CD4-positive, alpha-beta T cell treated with Interleukin-4 for 4 hours (primary cell): Measurements from ENCODE around the gene ADGRG4.
"Not testable (repeated sequence)": the region's sequence is repeated elsewhere in the genome, so short reads cannot be mapped to it uniquely, and the experiment has no call there.

Source experiments
- DNase-seq: peaks from one replicate; pipeline ENCODE4 v3.0.0-alpha.2; 2020

ADGRG4 gene, protein sequence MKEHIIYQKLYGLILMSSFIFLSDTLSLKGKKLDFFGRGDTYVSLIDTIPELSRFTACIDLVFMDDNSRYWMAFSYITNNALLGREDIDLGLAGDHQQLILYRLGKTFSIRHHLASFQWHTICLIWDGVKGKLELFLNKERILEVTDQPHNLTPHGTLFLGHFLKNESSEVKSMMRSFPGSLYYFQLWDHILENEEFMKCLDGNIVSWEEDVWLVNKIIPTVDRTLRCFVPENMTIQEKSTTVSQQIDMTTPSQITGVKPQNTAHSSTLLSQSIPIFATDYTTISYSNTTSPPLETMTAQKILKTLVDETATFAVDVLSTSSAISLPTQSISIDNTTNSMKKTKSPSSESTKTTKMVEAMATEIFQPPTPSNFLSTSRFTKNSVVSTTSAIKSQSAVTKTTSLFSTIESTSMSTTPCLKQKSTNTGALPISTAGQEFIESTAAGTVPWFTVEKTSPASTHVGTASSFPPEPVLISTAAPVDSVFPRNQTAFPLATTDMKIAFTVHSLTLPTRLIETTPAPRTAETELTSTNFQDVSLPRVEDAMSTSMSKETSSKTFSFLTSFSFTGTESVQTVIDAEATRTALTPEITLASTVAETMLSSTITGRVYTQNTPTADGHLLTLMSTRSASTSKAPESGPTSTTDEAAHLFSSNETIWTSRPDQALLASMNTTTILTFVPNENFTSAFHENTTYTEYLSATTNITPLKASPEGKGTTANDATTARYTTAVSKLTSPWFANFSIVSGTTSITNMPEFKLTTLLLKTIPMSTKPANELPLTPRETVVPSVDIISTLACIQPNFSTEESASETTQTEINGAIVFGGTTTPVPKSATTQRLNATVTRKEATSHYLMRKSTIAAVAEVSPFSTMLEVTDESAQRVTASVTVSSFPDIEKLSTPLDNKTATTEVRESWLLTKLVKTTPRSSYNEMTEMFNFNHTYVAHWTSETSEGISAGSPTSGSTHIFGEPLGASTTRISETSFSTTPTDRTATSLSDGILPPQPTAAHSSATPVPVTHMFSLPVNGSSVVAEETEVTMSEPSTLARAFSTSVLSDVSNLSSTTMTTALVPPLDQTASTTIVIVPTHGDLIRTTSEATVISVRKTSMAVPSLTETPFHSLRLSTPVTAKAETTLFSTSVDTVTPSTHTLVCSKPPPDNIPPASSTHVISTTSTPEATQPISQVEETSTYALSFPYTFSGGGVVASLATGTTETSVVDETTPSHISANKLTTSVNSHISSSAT (N-terminal part only)

GRCh38 chrX:136300721-136301120 is at the start of gene ADGRG4:
ADGRG4 (plus strand) TSS chrX:136300963; CDS start chrX:136308778, 7,815 bp downstream.
- not testable (repeated sequence) for DNase-seq

DNA sequence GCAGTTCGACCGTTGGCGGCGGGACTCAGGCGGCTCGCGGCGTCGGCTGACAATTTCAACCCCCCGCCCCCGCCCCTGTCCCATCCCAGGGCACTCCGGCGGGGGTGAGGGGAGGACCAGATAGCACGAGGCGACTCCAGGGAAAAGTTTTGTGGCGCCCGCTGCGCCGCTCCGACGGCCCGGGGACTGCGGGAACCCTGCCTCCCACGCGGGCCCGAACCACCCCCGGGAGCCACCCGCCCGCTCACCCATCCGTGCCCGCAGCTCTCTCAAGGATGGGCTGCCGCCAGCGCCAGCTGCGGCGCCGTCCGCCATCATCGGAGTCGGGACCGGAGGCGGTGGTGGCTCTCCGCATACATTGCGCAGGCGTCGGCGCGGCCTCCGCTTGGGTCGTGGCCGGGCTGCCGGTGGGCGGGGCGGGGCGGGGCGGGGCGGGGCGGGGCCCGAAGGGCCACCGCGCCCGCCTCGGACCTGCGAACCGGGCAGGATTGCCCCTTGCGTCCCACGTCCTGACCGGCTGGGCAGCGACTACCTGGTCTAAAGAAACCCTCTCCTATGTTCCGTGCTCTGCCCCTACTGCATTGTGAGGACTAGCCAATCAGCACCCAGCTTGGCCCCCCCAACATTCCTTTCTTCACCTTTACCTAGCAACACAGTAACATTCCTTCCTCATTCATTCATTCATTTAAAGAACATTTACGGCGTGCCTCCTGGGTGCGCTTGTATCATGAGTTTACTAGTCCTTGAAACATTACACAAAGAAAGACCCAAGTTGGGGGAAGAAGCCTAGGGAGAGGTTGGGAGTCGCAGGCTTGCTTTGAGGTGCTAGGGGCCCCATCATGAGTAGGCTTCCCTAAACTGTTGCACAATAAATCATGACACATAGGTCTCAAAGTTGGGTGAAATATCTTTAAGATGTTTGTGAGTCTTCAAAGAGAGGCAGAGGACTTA is 49.4 kb upstream of the ADGRG4 start, which contains the start of gene MAP7D3:
Gene MAP7D3 (minus strand): TSS at position 360 of the 951 bp plus-strand sequence. CDS start 42 bp downstream, at position 318.
- DNase-seq, result peak; percentile 58

GRCh38 chrX:136255541-136255940 is 45.2 kb upstream of the ADGRG4 start:
- no peak for DNase-seq

GRCh38 chrX:136256026-136256425 is 44.7 kb upstream of the ADGRG4 start:
- DNase-seq, result no peak

DNA sequence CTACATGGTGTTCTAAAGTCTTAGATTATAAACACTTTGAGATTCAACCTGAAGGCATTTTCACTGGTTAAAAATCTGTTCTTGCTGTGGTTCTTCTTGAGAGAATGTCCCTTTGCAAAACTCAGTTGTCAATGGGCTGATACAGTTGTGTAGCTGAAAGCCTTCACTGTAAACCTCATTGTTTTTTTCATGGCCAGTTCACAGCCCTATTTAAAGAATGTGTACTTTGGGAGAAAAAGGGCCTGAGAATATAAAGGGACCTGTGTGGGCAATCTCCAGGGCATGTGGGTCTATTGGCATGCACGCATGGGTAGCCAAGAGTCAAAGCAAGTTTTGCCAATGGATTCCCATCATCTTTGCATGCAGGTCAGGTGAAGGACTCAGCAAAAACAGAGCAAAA is 41.8 kb upstream of the ADGRG4 start:
- DNase-seq, result no peak

GRCh38 chrX:136259543-136259942 is 41.2 kb upstream of the ADGRG4 start:
- DNase-seq, result peak; percentile 11

DNA sequence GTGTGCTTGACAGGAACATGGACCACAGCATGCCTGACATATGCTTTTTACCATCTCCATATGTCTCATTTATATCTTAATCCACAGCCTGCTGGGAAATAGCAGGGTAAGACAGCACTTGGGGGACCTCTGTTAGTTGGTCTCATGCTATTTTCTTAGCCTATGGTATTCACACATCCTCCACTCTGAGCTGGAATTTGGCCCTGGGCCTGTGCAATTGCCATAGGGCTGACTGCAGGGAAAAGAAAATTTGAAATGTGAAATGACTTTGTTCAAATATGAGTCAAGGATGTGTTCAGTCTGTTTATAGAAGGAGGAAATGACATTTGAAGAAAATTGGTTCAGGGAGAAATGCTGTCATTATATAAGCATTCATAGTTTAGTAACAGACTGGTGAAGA is 40.0 kb upstream of the ADGRG4 start:
- DNase-seq, result no peak

GRCh38 chrX:136261321-136261720 is 39.4 kb upstream of the ADGRG4 start:
- DNase-seq, result no peak

DNA sequence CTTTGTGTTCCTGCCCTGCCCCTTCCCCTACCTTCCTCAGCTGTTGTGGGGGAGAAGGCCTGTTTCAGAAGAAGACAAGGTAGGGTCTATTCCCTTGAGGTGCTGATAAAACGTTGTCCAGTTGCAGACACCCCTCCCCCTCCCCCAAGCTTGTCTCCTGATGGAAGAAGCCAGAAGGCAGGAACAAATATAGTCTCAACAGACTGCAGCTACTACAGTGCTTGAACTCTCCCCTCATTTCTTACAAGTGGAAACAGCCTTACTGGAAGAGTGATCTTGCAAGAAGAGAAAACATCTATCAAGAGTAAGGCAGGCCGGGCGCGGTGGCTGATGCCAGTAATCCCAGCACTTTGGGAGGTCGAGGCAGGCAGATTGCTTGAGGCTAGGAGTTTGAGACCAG is 38.5 kb upstream of the ADGRG4 start:
- DNase-seq, result no peak

GRCh38 chrX:136262812-136263315 is 37.9 kb upstream of the ADGRG4 start:
- DNase-seq, result no peak

- no peak for DNase-seq
Observed at GRCh38 chrX:136266828-136267227, 33.9 kb upstream of the ADGRG4 start.

- peak; percentile 57 for DNase-seq
Observed at GRCh38 chrX:136268051-136269048, 32.4 kb upstream of the ADGRG4 start.

GRCh38 chrX:136269921-136270320 is 30.8 kb upstream of the ADGRG4 start:
- DNase-seq, result no peak

- no peak for DNase-seq
Observed at GRCh38 chrX:136271300-136271699, 29.5 kb upstream of the ADGRG4 start.

GRCh38 chrX:136272325-136272724 is 28.4 kb upstream of the ADGRG4 start:
- no peak for DNase-seq

- DNase-seq, result no peak
Observed at GRCh38 chrX:136273986-136274385, 26.8 kb upstream of the ADGRG4 start.

- DNase-seq, result no peak
Observed at GRCh38 chrX:136275553-136275952, 25.2 kb upstream of the ADGRG4 start.

DNA sequence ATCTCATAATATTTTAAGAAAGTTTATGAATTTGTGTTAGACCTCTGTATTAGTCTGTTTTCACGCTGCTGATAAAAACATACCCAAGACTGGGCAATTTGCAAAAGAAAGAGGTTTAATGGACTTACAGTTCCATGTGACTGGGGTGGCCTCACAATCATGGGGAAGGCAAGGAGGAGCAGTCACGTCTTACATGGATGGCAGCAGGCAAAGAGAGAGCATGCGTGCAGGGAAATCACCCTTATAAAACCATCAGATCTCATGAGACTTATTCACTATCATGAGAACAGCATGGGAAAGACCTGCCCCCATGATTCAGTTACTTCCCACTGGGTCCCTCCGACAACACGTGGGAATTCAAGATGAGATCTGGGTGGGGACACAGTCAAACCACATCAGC is 14.4 kb upstream of the ADGRG4 start:
- DNase-seq, result not testable (repeated sequence)

DNA sequence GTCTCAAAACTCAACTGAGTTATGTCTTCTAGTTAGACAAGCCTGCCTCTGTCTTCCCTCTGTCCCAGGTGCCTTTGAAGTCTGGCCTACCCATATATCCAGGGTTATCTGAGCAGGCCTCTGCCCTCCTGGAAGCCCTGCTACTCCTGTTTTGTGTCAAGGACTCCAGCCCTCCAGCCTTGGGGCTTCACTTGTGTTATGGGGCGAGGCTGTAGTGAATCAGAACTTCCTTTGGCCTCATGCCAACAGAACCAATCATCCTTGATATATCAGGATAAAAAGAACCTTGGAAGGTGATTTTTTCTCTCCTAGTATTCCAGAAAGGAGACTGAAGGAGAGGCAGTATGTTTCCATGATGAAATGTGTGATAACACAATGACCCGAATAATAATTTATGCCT is 8.9 kb upstream of the ADGRG4 start:
- DNase-seq, result no peak

DNA sequence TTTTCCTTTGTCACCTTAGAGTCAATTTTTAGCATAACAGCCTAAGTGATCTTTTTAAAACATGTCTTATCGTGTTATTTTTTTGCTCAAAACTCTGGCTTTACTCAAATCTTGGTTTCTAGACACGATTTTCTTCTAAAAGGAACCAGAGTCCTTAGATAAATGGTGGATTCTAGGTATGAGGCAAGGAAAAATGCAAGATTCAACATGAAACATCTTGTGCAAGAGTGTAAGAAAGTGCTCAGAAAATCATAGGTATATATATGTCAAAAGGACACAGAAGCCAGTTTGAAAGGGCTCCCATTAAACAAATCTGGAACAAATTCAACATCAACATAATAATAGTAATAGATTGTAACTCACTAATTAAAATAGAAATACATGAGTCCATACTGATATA is 8.1 kb upstream of the ADGRG4 start:
- DNase-seq, result no peak
